Measurements from ENCODE around the gene TLE5.
A peak's percentile ranks its signal among the peaks of the same experiment; 100 is the strongest.
"Not testable (repeated sequence)": the region's sequence is repeated elsewhere in the genome, so short reads cannot be mapped to it uniquely, and the experiment has no call there.

TLE5 gene

DNA sequence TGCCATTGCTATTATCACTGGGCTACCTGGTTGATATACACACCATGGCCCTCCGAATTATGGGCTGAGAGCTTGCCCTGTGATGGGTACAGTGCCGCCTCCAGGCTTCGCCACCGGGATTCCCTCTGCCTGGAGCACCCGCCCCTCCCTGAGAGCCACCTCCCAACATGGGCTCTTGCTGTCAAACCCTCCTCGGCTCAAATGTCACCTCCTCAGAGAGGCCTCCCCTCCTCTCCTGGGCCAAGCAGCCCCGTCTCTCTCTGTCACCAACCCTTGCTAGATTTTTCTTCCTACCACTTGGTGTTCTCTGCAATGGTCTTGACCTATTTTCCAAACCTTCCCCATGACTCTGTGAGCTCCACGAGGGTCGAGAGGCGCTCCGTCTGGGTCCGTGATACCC is 21.0 kb downstream of the TLE5 start:
- no peak for DNase-seq

DNA sequence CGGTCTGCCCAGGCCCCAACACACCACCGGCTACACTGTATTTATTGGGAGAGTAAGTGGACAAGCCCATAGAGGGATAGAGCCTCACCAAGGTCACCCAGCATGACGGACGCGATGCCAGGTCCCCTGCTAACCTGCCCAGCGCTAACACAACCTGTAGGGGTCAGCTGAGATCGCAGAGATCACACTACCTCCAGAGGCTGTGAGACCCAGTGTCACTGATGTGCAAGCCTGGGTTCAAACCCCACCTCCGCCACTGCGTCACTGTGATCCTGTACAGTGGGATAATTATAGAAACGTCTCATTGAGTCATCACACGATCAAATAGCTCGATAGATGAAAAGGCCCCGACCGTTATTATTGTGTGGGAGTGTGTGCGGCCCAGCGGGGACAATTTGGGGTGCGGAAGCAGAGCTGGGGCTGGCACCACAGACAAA is 22.6 kb downstream of the TLE5 start:
- DNase-seq: peak; percentile 37

DNA sequence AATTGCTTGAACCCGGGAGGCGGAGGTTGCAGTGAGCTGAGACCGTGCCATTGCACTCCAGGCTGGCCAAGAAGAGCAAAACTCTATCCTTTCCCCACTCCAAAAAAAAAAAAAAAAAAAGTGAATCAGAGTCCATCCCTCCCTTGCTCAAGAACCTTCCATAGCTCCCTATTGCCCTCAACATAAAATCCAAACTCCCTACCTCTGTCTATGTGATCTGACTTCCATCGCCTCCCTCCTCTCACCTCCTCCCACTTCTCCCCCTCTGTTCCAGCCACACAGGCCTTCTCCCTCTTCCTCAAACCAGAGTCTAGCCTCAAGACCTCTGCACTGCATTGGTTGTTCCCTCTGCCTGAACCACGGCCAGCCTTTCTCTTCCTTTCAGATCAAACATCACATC is 23.2 kb downstream of the TLE5 start:
- no peak for DNase-seq

DNA sequence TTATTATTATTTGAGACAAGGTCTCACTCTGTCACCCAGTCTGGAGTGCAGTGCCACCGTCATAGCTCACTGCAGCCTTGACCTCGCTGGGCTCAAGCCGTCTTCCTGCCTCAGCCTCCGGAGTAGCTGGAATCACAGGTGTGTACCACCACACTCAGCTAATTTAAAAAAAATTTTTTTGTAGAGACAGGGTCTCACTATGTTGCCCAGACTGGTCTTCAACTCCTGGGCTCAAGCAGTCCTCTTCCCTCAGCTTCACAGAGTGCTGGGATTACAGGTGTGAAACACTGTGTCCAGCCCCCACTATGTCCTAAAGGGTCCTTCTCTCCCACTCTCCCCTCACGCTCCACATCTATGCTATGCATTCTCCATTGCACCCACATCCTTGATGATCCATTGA is 24.1 kb downstream of the TLE5 start:
- no peak for DNase-seq

DNA sequence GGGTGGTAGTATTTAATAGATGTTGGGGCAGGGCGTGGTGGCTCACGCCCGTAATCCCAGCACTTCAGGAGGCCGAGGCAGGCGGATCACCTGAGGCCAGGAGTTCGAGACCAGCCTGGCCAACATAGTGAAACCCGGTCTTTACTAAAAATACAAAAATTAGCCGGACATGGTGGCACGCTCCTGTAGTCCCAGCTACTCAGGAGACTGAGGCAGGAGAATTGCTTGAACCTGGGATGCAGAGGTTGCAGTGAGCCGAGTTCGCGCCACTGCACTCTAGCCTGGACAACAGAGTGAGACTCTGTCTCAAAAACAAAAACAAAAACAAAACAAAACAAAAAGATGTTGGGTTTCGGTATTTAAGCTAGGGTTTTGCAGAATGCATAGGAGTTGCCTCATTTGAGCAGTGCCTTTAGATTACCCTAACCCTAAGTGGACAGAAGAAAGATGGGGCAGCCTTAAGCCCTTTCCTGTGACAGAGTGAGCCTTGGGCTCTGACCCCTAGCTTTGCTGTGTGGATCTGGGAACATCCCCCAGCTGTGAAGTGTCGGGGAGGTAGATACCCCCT is 25.2 kb downstream of the TLE5 start:
- DNase-seq: not testable (repeated sequence)

DNA sequence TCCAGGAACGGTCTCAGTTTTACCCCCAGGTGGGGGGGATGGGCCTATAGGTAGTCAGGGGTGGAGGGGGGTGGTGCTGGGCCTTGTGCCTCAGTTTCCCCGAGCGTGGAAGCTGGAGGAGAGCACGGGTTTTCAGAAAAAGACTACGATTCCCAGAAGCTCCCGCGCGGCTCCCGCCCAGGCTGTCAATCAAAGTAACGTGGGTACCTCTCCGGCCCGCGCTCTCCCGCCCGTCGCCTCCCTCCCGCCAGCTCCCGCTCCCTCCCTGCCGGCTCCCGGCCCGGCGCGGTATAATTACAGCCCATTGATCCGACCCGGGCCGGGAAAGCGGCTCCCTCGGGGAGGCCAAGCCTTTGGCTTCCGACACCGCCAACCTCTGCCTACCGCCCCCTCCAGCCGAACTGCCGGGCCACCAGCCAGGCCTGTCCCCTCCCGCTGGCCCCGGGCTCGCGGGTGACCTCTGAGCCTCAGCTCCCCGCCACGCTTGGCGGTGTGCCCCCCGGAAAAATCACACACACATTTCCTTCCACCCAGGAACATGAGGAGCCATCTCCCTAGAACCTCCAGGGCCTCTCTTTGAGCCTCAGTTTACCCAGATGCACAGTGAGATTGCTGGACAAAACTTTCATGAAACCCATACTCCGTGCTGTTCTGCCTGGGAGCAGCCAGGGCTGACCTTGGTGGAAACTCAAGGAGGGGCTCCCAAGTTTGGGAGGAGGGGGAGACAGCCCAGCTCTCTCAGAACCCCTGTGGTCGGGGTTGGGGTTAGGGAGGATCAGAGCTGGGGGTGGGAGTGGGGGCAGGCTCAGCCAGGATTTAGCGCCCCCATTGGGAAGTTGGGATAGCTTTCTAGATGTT is 25.9 kb downstream of the TLE5 start:
- peak; percentile 82 for DNase-seq

DNA sequence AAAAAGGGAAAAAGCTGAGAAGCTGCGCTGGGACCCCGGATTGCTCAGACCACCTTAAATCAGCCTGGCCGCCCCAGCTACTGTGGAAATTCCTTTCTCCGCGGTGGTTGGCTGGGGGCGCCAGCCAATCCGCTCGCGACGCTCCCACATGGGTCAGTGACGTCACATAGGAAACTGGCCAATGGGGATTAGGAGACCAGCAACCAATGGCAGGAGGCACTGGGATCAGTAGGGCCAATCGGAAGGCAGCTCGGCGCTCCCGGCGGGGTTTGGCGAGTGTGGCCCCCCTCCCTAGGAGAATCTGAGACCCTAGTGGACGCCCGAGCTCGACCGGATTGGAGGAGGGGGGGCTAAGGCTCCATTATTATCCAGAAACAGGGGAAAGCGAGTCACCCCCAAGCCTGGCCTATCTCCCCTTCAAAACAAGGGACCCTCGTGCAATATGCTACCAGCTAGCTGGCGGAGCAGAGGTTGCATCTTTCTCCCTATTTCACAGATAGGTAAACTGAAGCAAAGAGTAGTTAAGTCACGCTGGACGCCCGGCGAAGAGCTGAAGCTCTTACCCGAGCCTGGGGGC is 26.7 kb downstream of the TLE5 start:
- DNase-seq: peak; percentile 88

DNA sequence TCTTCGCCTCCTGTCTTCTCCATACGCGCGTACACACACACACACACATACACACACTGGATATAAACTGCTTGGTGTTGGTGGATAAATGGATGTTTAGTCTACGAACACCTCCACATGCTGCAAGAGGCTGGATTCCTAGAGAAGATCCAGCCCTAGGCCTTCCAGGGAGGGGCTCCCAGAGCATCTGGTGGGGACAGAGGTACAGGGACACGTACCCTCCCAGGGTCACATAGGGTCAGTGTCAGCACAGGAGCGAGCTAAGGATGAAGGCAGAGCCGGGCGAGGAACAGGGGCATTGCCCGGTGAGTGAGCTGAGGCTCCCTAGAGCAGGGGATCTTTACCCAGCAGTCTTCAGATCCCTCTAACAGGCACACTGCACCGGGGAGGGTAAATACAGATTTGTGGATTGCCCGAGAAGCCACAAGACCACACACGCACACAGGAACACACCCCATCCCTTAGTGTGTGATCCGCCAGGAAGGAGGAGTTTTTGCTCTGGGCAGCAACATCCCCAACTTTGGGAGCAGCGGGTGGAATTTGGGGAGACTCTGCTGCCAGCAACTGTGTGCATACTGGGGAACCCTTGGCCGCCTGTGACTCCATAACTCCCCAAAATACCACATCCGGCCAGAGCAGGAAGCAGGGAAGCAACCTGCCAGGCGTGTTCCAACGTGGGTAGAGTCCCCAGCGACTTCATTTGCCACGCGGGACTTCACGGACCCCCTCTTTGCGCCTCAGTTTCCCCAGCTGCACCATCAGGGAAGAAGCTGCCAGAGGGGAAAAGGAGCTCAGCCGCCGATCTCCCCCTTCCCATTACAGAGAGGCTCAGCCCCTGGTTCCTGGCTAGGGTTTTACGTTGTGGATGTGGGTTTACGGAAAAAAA is 27.4 kb downstream of the TLE5 start:
- peak; percentile 42 for DNase-seq

DNA sequence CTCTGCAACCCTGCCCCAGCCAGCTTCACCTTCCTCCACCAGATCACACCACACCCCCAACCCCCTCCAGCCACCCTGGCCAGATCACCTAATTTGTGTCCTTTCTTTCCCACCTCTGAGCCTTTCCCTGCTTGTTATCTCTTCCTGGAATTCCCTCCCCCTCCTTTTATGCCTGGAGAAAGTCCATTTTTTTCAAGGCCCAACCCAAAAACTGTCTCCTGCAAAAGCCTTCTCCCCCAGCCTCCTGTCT is 28.0 kb downstream of the TLE5 start:
- no peak for DNase-seq

DNA sequence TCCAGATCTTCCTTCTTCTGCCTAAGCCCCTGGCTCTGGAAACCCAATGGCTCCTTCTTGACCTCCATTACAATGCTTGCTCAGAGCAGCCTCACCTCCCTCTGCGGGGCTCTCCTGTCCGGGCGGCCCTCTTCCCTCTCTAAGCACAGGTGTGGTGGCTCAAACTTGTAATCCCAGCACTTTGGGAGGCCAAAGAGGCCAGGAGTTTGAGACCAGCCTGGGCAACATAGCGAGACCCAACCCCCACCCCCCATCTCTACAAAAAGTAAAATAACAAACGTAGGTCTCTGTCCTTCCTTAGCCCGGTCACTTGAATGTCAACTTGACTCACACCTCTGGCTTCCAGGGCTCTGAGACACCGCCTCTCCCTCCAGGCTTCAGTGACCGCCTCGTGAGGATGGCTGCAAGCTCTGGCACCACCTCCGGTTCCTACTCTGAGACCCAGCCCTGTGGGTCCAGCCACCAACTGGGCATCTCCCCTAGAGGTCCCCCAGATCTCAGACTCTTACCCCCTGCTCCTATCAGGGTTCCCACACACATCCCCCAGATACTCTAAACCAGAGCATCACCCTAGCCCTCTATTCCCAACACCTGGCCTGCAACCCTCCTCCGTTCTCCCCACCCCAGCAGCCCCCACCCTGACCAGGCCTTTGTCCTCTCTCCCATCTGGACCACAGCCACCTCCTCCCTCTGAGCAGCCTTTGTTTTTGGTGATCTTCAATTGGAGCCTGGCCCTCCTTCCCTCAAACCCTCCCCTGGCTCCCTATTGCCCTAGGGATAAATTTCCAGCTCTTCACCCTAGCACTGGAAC is 28.5 kb downstream of the TLE5 start:
- DNase-seq: no peak

DNA sequence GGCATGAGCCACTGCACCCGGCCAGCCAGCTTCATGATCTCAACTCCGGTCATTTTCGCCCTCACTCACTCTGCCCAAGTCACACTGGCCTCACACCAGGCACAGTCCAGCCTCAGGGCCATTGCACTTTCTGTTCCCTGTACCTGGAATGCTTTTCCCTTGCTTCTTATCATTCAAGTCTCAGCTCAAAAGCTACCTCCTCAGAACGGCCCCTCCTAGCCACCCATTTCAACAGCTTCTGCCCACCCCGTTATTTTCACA is 30.8 kb downstream of the TLE5 start:
- DNase-seq: no peak

DNA sequence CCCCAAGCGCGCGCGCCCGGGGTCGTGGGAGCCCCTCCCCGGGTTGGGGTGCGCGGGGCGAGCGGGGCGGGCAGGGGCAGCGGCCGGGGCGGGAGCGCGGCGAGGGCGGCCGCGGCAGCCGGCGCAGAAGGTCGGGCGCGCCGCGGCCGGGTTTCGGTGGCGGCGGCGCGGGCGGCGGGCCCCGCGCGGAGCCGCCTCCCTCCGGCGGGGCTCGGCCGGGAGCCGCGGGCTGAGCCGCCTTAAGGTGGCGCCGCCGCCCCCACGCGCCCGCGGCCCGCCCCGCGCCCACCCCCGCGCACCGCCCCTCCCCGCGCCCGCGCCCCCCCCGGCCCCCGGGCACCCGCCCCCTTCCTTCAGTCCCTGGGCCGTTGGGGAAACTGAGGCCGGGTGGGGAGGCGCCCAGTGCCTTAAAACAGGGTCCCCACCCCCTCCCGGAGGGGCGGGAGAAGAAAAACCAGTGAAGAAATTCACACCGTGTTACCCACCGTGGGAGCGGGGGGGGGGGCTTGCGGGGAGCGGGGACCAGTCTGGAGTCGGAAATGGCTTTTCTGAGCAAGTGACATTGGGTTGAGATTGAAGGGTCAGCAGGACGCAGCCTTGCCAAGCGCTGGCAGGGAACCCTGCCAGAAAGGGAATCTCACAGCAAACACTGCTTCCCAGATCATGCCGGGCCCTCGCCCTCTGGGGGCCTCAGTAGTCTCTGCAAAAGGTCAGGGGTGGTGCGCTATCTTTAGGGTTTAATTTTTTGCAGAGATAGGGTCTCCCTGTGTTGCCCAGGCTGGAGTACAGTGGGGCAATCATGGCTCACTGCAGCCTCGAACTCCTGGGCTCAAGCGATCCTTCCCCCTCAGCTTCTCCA is 33.0 kb downstream of the TLE5 start, which contains the start of gene TLE2:
Gene TLE2 (minus strand): TSS at position 216 of the 859 bp plus-strand sequence. CDS start 376 bp downstream, outside the sequence.
- peak; percentile 36 for DNase-seq

DNA sequence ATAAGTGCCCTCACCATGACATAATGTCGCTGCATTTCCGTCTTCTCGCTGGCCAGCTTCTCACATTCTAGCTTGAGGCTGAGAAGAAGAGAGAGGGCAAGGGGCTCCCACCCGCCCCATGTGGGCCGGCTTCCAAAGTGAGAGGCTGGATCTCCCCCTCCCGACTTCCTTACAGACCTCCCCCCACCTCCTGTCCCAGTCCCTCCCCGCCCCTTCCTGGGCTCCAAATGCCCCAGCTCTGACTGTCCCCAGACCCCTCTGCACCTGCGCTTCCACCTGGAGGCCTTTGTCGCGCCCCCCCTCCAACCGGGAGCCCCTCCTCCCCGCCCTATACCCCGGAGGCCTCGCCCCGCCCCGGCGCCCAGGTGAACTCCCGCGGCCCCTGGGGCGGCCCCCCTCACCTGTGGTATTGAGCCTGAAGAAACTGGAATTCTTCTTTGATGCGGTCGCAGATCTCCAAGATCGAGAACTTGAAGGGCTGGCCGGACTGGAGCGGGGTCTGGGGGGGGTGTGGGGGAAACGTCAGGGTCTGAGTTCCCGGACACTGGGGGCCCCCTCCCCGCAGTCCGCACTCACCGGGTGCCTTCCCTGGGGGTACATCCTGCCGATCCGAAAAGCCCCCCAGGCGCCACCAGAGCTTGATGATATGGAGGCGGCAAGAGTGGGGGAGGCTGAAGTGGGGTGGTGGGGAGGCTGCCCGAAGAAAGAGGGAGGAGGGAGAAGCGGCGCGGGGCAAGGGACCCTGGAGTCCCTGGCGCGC is 33.8 kb downstream of the TLE5 start:
- peak; percentile 39 for DNase-seq

DNA sequence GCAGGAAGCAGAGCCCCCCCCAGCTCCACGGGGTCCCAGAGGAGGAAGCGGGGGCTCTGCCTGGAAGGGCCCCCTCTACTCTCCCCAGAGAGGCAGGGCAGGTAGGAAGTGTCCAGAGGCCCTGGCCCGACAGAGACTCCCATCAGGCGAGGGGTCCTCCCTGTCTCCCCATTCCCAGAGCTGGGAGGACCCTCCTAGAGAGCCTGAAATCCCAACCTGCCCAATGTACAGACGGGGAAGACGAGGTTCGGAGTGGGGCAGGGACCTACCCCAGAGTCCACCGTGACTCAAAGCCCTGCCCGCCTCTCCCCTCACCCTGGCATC is 34.4 kb downstream of the TLE5 start:
- DNase-seq: no peak

DNA sequence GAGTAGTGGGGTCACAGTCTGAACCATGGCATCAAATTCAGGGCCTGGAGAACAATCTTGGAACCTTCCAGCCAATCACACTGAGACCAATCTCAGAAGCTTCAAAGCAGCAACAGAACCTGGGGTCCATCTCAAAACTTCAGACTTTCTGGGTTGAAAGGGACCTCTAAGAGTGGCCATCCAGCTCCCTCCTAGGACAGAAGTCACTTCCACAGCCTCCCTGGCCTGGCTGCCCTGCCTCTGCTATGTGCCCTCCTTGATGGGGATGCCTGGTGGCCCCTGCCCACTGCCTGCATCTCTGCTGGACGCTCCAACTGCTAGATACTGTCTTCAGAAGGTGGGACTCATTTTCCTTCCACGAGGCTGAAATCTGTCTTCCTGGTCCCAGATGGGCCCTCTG is 35.0 kb downstream of the TLE5 start:
- DNase-seq: no peak

DNA sequence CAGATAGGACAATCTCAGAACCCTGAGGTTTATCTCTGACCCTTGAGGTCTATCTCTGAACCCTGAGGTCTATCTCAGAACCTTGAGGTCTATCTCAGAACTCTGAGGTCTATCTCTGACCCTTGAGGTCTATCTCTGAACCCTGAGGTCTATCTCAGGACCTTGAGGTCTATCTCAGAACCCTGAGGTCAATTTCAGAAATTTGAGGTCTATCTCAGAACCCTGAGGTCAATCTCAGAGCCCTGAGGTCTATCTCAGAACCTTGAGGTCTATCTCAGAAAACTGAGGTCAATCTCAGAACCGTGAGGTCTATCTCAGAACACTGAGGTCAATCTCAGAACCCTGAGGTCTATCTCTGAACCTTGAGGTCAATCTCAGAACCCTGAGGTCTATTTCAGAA is 35.5 kb downstream of the TLE5 start:
- no peak for DNase-seq

DNA sequence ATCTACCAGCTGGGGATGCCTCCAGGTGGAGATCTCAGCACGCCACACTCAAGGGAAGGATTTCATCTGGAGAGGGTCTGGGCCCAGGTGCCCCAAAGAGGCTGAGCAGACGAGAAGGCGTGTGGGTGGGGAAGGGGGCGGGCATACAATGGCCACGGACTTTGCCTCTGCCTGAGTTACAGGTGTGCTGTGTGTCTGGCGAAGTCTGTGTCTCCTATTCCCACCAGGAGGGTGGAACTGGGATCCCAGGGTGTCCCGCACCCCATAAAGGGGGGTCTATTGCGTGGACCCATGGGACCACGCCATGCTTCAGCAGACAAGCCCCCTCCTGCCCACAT is 36.8 kb downstream of the TLE5 start:
- DNase-seq: no peak

DNA sequence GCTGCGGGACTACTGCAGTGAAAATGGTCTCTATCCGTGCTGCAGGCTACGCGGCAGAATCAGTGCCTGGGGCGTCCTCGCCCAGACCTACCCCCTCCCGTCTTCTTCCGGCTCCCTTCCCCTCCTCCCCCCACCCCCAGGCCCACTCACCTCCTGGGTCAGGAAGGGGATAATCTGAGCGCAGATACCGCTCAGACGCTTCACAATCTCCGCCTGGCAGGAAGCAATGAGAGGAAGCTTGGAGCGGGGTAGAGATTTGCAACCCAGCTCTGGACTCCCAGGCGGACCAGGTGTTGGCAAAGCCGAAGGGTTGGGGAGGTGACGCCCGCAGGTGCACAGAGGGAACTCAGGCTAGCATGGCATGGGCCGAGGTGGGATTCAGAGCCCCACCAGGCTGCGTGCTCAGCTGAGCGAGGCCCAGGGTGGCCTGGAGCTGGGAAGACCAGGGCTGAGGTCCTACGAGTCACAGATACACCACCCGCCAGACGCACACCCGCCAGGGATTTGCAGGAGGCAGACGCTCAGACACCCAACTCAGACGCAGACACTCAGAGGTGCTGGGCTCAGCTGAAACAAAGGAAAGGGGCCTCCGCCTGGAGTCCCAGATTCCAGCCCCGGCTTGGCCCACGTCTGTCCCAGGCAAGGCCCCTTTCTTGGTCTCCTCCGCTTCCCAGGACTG is 37.3 kb downstream of the TLE5 start:
- DNase-seq: no peak

DNA sequence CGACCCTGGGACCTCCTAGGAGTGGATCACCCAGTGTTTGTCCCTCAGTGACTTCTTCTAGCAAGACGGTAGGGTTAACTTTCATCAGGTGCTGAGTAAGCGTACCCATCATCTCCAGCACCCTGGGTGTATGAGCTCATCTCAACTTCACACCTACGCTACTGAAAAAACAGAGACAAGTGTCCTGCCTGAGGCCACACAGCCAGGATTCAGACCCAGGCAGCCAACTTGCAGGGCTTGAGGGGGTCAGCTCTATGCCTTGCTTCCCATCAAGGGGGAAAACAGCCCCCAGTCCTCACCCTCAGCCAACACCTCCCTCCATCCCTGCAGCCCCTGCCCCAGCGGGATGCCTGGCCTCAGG is 37.8 kb downstream of the TLE5 start:
- no peak for DNase-seq

DNA sequence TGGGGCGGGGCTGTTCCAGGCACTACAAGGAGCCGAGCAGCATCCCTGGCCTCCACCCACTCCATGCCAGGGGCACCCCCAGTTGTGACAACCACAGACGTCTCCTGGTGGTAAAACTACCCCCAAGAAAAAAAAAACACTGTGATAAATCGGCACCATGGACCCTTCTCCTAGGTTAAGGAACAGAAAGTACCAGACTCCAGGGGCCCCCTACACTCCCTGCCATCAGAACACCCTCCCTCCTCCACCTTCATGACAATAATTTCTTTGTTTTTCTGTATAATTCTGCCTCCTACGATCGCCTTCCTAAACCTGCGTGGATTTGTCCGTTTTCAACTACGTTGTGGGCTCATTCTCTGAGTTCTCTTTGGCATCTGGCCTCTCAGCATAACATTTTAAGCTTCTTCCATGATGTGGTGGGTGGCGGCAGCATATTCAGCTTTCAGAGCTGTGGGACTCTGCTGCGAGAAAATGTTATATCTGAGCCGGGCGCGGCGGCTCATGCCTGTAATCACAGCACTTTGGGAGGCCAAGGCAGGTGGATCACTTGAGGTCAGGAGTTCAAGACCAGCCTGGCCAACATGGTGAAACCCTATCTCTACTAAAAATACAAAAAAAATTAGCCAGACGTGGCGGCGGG is 41.9 kb downstream of the TLE5 start:
- DNase-seq: no peak
